H9 (cell line): ENCODE results near the gene ZGRF1. TPM values are rescaled to one million over a fixed set of nuclear protein-coding genes. Genes with fewer than 3 reads are reported as not detected.

ENCODE experiments used
- DNase-seq: peaks from one replicate; pipeline ENCODE4 v3.0.0-alpha.2; 2017
- H2AFZ ChIP-seq: one replicate; pipeline ENCODE4 v1.6.1; 2013; ENCODE audit warnings: mild to moderate bottlenecking, low read length, control low read depth, moderate library complexity
- H2AK5ac ChIP-seq: 2 replicates; pipeline ENCODE4 v1.6.1; 2013; ENCODE audit warnings: low read length, control low read depth, mixed read lengths; ENCODE audit not compliant: insufficient read length
- H2BK120ac ChIP-seq: one replicate; pipeline ENCODE4 v1.6.1; 2013; ENCODE audit warnings: low read depth, mild to moderate bottlenecking, low read length, control low read depth, inconsistent platforms; ENCODE audit not compliant: poor library complexity, severe bottlenecking
- H2BK12ac ChIP-seq: 2 replicates; pipeline ENCODE4 v1.6.1; 2013; ENCODE audit warnings: low read length, control low read depth, mixed read lengths, low read depth; ENCODE audit not compliant: insufficient read length
- H2BK15ac ChIP-seq: 2 replicates; pipeline ENCODE4 v1.6.1; 2013; ENCODE audit warnings: low read depth, low read length, control low read depth
- H2BK20ac ChIP-seq: one replicate; pipeline ENCODE4 v1.6.1; 2013; ENCODE audit warnings: low read depth, mild to moderate bottlenecking, low read length, control low read depth, inconsistent platforms; ENCODE audit not compliant: poor library complexity, severe bottlenecking
- H2BK5ac ChIP-seq: 2 replicates; pipeline ENCODE4 v1.6.1; 2013; ENCODE audit warnings: low read length, control low read depth, mixed read lengths; ENCODE audit not compliant: insufficient read length
- H3K14ac ChIP-seq: 2 replicates; pipeline ENCODE4 v1.6.1; 2013; ENCODE audit warnings: low read length, control low read depth; ENCODE audit not compliant: insufficient read depth
- H3K18ac ChIP-seq: 2 replicates; pipeline ENCODE4 v1.6.1; 2013; ENCODE audit warnings: low read depth, mild to moderate bottlenecking, mixed read lengths, low read length, control low read depth; ENCODE audit not compliant: insufficient read length
- H3K23ac ChIP-seq: 2 replicates; pipeline ENCODE4 v1.6.1; 2013; ENCODE audit warnings: low read length, control low read depth, mixed read lengths, low read depth; ENCODE audit not compliant: insufficient read length
- H3K23me2 ChIP-seq: 2 replicates; pipeline ENCODE4 v1.6.1; 2013; ENCODE audit warnings: low read depth, mild to moderate bottlenecking, mixed read lengths, low read length, control low read depth; ENCODE audit not compliant: insufficient read length, poor library complexity, severe bottlenecking
- H3K27ac ChIP-seq: 2 replicates; pipeline ENCODE4 v1.5.1; 2013; ENCODE audit warnings: low read length, control low read depth, mixed read lengths, low read depth; ENCODE audit not compliant: insufficient read length
- H3K27me3 ChIP-seq: 2 replicates; pipeline ENCODE4 v1.6.1; 2013; ENCODE audit warnings: low read length, control low read depth, inconsistent platforms; ENCODE audit not compliant: insufficient read depth
- H3K4ac ChIP-seq: 2 replicates; pipeline ENCODE4 v1.6.1; 2013; ENCODE audit warnings: low read depth, mild to moderate bottlenecking, control low read depth, inconsistent platforms, low read length, moderate library complexity
- H3K4me1 ChIP-seq: 2 replicates; pipeline ENCODE4 v1.6.1; 2013; ENCODE audit warnings: low read length, control low read depth, inconsistent platforms; ENCODE audit not compliant: insufficient read depth
- H3K4me2 ChIP-seq: 2 replicates; pipeline ENCODE4 v1.6.1; 2013; ENCODE audit warnings: low read length, control low read depth, mixed read lengths; ENCODE audit not compliant: insufficient read length, insufficient read depth
- H3K56ac ChIP-seq: 2 replicates; pipeline ENCODE4 v1.6.1; 2013; ENCODE audit warnings: low read depth, mild to moderate bottlenecking, mixed read lengths, low read length, control low read depth; ENCODE audit not compliant: insufficient read length
- H3K79me1 ChIP-seq: 2 replicates; pipeline ENCODE4 v1.6.1; 2013; ENCODE audit warnings: low read depth, mild to moderate bottlenecking, moderate library complexity, low read length, control low read depth, inconsistent platforms; ENCODE audit not compliant: insufficient read depth, poor library complexity, severe bottlenecking
- H3K79me2 ChIP-seq: 2 replicates; pipeline ENCODE4 v1.6.1; 2013; ENCODE audit warnings: low read length, control low read depth, inconsistent platforms; ENCODE audit not compliant: insufficient read depth
- H3K9ac ChIP-seq: 2 replicates; pipeline ENCODE4 v1.6.1; 2013; ENCODE audit warnings: low read length, control low read depth, mixed read lengths; ENCODE audit not compliant: insufficient read length; ENCODE audit errors: extremely low read depth
- H3K9me3 ChIP-seq: one replicate; pipeline ENCODE4 v1.6.1; 2013; ENCODE audit warnings: low read depth, low read length, inconsistent platforms; ENCODE audit not compliant: control insufficient read depth
- H3T11ph ChIP-seq: one replicate; pipeline ENCODE4 v1.6.1; 2013; ENCODE audit warnings: mild to moderate bottlenecking, low read length, control low read depth, inconsistent platforms
- H4K20me1 ChIP-seq: one replicate; pipeline ENCODE4 v1.6.1; 2013; ENCODE audit not compliant: control insufficient read depth, insufficient read length, insufficient read depth
- H4K5ac ChIP-seq: 2 replicates; pipeline ENCODE4 v1.6.1; 2013; ENCODE audit warnings: low read depth, mild to moderate bottlenecking, mixed read lengths, low read length, control low read depth; ENCODE audit not compliant: insufficient read length
- H4K8ac ChIP-seq: replicated peaks from 2 replicates; pipeline ENCODE4 v1.6.1; 2013; ENCODE audit warnings: low read length, control low read depth, mixed read lengths, low read depth; ENCODE audit not compliant: insufficient read length
- H4K91ac ChIP-seq: 2 replicates; pipeline ENCODE4 v1.6.1; 2013; ENCODE audit warnings: low read depth, mild to moderate bottlenecking, moderate library complexity, mixed read lengths, low read length, control low read depth; ENCODE audit not compliant: insufficient read length
- H3K27ac Mint-ChIP-seq, 3 experiments: 2 replicates in 2 of 3; 3 replicates in 1 of 3; pipeline ENCODE4 v1.8.0; 2020 to 2021; ENCODE audit warnings: mixed read lengths in 3 of 3, mild to moderate bottlenecking in 1 of 3, moderate library complexity in 1 of 3
- H3K27me3 Mint-ChIP-seq: 2 replicates; pipeline ENCODE4 v1.8.0; 2021; ENCODE audit warnings: low read depth, mild to moderate bottlenecking, moderate library complexity, mixed read lengths
- H3K36me3 Mint-ChIP-seq, 3 experiments: 2 replicates in 2 of 3; 3 replicates in 1 of 3; pipeline ENCODE4 v1.8.0; 2020 to 2021; ENCODE audit warnings: low read depth in 3 of 3, mixed read lengths in 3 of 3; ENCODE audit not compliant: insufficient read depth in 1 of 3
- H3K4me1 Mint-ChIP-seq, 2 experiments: 2 replicates each; pipeline ENCODE4 v1.8.0; 2020; ENCODE audit warnings: mixed read lengths in 2 of 2
- H3K4me3 Mint-ChIP-seq, 2 experiments: 2 replicates in 1 of 2; 3 replicates in 1 of 2; pipeline ENCODE4 v1.8.0; 2020 to 2021; ENCODE audit warnings: mild to moderate bottlenecking in 2 of 2, mixed read lengths in 2 of 2, moderate library complexity in 1 of 2
- H3K9me3 Mint-ChIP-seq, 2 experiments: 2 replicates in 1 of 2; 3 replicates in 1 of 2; pipeline ENCODE4 v1.8.0; 2020; ENCODE audit warnings: mild to moderate bottlenecking in 2 of 2, mixed read lengths in 2 of 2, moderate library complexity in 1 of 2
- total RNA-seq: library from RNA; stranded (reverse); gene quantifications from 2 replicates; pipeline ENCODE4 v1.2.1, GENCODE V29; 2021
- TF ChIP-seq, protein P1 (sequence below): fragments of 200-600 bp; sonication (generic); conservative IDR thresholded peaks from 3 replicates; pipeline ENCODE4 v1.8.0; 2021; ENCODE audit warnings: antibody characterized with exemption, mild to moderate bottlenecking

ZGRF1 gene
- total RNA-seq, 1 experiment from 2014 or later, result 38.3 TPM

GRCh38 chr4:112604589-112604988 is 32.1 kb downstream of the ZGRF1 start:
- no peak overlapping the region for H4K8ac ChIP-seq
- no peaks in the 10 kb centered on the region for H3K27me3 ChIP-seq
- H3K14ac ChIP-seq, result no peak overlapping the region
- DNase-seq, result no peak
- no peak overlapping the region for H3K56ac ChIP-seq
- Mint-ChIP-seq H3K36me3 (peaks cover 12 to 57% (median 52%) of the 10 kb centered on the region in 3 experiments; a peak in 6 of 7 replicates), H3K4me3 (no peak overlapping the region), H3K9me3 (no peaks in the 10 kb centered on the region), H3K4me1 (peaks cover 0 to 5% of the 10 kb centered on the region in 2 experiments; a peak in 1 of 4 replicates), H3K27ac (peak overlapping the region in 1 of 3 experiments; percentile 48; a peak in 1 of 7 replicates), H3K27me3 (no peaks in the 10 kb centered on the region)
- no peaks in the 10 kb centered on the region for H3K79me1 ChIP-seq
- no peak overlapping the region for H3K4me2 ChIP-seq
- no peak overlapping the region for H2BK5ac ChIP-seq
- no peak overlapping the region for H2AK5ac ChIP-seq
- H4K91ac ChIP-seq, result no peak overlapping the region
- H3K9ac ChIP-seq, result no peak overlapping the region
- no peak overlapping the region for H3K23ac ChIP-seq
- H3T11ph ChIP-seq, result no peak overlapping the region
- H4K5ac ChIP-seq, result no peak overlapping the region
- H2AFZ ChIP-seq, result no peak overlapping the region
- TF ChIP-seq, protein P1, sequence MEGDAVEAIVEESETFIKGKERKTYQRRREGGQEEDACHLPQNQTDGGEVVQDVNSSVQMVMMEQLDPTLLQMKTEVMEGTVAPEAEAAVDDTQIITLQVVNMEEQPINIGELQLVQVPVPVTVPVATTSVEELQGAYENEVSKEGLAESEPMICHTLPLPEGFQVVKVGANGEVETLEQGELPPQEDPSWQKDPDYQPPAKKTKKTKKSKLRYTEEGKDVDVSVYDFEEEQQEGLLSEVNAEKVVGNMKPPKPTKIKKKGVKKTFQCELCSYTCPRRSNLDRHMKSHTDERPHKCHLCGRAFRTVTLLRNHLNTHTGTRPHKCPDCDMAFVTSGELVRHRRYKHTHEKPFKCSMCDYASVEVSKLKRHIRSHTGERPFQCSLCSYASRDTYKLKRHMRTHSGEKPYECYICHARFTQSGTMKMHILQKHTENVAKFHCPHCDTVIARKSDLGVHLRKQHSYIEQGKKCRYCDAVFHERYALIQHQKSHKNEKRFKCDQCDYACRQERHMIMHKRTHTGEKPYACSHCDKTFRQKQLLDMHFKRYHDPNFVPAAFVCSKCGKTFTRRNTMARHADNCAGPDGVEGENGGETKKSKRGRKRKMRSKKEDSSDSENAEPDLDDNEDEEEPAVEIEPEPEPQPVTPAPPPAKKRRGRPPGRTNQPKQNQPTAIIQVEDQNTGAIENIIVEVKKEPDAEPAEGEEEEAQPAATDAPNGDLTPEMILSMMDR, result peak; percentile 75
- no peak overlapping the region for H2BK12ac ChIP-seq
- H2BK20ac ChIP-seq, result no peak overlapping the region
- no peaks in the 10 kb centered on the region for H3K23me2 ChIP-seq
- H3K4me1 ChIP-seq, result no peaks in the 10 kb centered on the region
- no peaks in the 10 kb centered on the region for H3K9me3 ChIP-seq
- H4K20me1 ChIP-seq, result no peaks in the 10 kb centered on the region
- H2BK120ac ChIP-seq, result no peak overlapping the region
- H3K27ac ChIP-seq, result no peak overlapping the region
- H3K18ac ChIP-seq, result no peak overlapping the region
- no peak overlapping the region for H2BK15ac ChIP-seq
- no peaks in the 10 kb centered on the region for H3K79me2 ChIP-seq
- H3K4ac ChIP-seq, result no peak overlapping the region
